Kidney epithelial cell (primary cell): Measurements from ENCODE around the gene THEM5. TPM values are rescaled to one million over a fixed set of nuclear protein-coding genes. Genes with fewer than 3 reads are reported as not detected.

ENCODE experiments used
- DNase-seq: peaks from one replicate; pipeline ENCODE4 v3.0.0-alpha.2; 2010; ENCODE audit warnings: low read depth
- H3K27me3 ChIP-seq: 2 replicates; pipeline ENCODE4 v1.6.0; 2011; ENCODE audit warnings: low read length; ENCODE audit not compliant: control insufficient read depth, insufficient read depth
- H3K36me3 ChIP-seq: 2 replicates; pipeline ENCODE4 v1.5.1; 2011; ENCODE audit warnings: low read length; ENCODE audit not compliant: control insufficient read depth, insufficient read depth
- H3K4me3 ChIP-seq: 2 replicates; pipeline ENCODE4 v1.5.1; 2011; ENCODE audit warnings: low read depth, mild to moderate bottlenecking, control low read depth, low read length
- CTCF ChIP-seq: IDR thresholded peaks from 2 replicates; pipeline ENCODE4 v1.5.1; 2011; ENCODE audit warnings: mild to moderate bottlenecking, moderate library complexity, low read length, control low read depth, inconsistent platforms; ENCODE audit not compliant: insufficient read depth, poor library complexity, severe bottlenecking
- total RNA-seq: library from RNA; depleted of rRNA; stranded (reverse); fragments of >200 nt; gene quantifications from 2 replicates; pipeline ENCODE4 v1.2.3, GENCODE V29; 2015

The THEM5 gene
- total RNA-seq, 1 donor from 2014 or later = not detected

DNA sequence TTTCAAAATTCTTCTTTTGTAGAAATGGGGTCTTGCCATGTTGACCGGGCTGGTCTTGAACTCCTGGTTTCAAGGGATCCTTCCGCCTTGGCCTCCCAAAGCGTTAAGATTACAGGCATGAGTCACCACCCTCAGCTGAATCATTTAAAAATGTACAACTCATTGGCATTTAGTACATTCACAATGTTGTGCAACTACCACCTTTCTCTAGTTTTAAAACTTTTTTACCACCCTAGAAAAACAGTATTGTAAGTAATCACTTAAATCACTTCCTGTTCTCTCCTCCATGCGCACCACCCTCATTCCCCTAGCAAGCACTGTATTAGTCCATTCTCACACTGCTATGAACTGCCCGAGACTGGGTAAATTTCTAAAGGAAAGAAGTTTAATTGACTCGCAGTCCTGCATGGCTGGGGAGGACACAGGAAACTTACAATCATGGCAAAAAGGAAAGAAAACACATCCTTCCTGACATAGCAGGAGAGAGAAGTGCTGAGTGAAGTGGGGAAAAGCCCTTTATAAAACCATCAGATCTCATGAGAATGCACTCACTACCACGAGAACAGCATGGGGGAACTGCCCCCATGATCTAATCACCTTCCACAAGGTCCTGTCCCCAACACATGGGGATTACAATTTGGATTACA is 14.4 kb upstream of the THEM5 start:
- DNase-seq = no peak
- Histone ChIP-seq H3K27me3 (no peaks in the 10 kb centered on the region), H3K4me3 (no peak overlapping the region), H3K36me3 (no peaks in the 10 kb centered on the region)
- no peak for TF ChIP-seq CTCF

DNA sequence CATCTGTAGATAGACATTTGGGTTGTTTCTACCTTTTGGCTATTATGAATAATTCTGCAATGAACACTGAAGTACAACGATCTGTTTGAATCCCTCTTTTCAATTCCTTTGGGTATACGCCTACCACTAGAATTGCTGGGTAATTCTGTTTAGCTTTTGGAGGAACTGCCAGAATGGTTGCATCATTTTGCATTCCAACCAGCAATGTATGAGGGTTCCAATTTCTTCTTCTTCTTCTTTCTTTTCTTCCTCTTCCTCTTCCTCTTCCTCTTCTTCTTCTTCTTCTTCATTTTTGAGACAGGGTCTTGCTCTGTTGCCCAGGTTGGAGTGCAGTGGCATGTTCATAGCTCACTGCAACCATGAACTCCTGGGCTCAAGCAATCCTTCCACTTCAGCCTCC is 13.8 kb upstream of the THEM5 start:
- DNase-seq = no peak
- no peaks in the 10 kb centered on the region for H3K27me3 ChIP-seq
- TF ChIP-seq CTCF = no peak
- no peaks in the 10 kb centered on the region for H3K36me3 ChIP-seq
- H3K4me3 ChIP-seq = no peak overlapping the region

GRCh38 chr1:151864411-151864810 is 10.9 kb upstream of the THEM5 start:
- H3K4me3 ChIP-seq = no peak overlapping the region
- no peak for TF ChIP-seq CTCF
- DNase-seq = no peak
- no peaks in the 10 kb centered on the region for H3K27me3 ChIP-seq
- no peaks in the 10 kb centered on the region for H3K36me3 ChIP-seq

DNA sequence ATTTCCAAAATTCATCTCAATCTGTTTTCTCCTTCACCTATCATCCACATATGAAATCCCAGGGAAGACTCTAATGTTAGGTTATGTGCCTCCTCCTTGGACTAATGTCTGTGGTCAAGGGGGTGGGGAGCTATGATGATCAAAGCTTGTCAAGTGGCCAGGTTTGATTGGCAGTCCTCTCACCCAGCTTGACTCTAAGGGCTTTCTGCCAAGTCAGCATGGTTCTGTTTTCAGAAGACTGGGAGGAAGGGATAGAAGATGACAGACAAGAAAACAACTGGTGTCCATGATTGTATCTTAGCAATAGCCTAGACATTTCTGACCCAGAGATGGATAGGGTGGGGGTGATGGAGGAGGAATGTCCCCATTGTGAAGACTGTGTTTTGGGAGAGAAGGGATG is 9.1 kb upstream of the THEM5 start:
- no peaks in the 10 kb centered on the region for H3K27me3 ChIP-seq
- H3K4me3 ChIP-seq = no peak overlapping the region
- H3K36me3 ChIP-seq = no peaks in the 10 kb centered on the region
- no peak for DNase-seq
- TF ChIP-seq CTCF = no peak

GRCh38 chr1:151860504-151861187 is 7.1 kb upstream of the THEM5 start:
- DNase-seq = no peak
- no peak for TF ChIP-seq CTCF
- no peak overlapping the region for H3K4me3 ChIP-seq
- H3K36me3 ChIP-seq = no peaks in the 10 kb centered on the region
- H3K27me3 ChIP-seq = no peaks in the 10 kb centered on the region

GRCh38 chr1:151859891-151860293 is 6.4 kb upstream of the THEM5 start:
- TF ChIP-seq CTCF = no peak
- DNase-seq = no peak
- Histone ChIP-seq H3K4me3 (no peak overlapping the region), H3K27me3 (no peaks in the 10 kb centered on the region), H3K36me3 (no peaks in the 10 kb centered on the region)
